K562 (cell line): Measurements from ENCODE around the gene ZNF12. TPM values are rescaled to one million over a fixed set of nuclear protein-coding genes. Genes with fewer than 3 reads are reported as not detected.

ENCODE experiments used
- CCNT2 ChIP-seq: IDR thresholded peaks from 2 replicates; pipeline ENCODE4 v1.6.1; 2011; ENCODE audit warnings: borderline replicate concordance, low read depth, mild to moderate bottlenecking, moderate library complexity, mixed read lengths, low read length; ENCODE audit not compliant: insufficient read length; ENCODE audit errors: extremely low read depth
- CTBP1 ChIP-seq: fragments of 450-650 bp; IDR thresholded peaks from 2 replicates; pipeline ENCODE4 v1.6.1; 2016; ENCODE audit warnings: borderline replicate concordance
- KLF6 ChIP-seq: fragments of 250-450 bp; sonication (Bioruptor Pico); IDR thresholded peaks from 2 replicates; pipeline ENCODE4 v1.4.0; 2020; ENCODE audit warnings: mild to moderate bottlenecking, moderate library complexity, borderline replicate concordance
- PHF20 ChIP-seq: fragments of 450-650 bp; IDR thresholded peaks from 2 replicates; pipeline ENCODE4 v1.6.1; 2018; ENCODE audit not compliant: partially characterized antibody
- POLR2B ChIP-seq: fragments of 450-650 bp; IDR thresholded peaks from 2 replicates; pipeline ENCODE4 v1.6.1; 2018; ENCODE audit warnings: low read depth; ENCODE audit not compliant: partially characterized antibody
- SMC3 ChIP-seq: conservative IDR thresholded peaks from 2 replicates; pipeline ENCODE4 v1.6.1; 2011; ENCODE audit warnings: low read depth, low read length, improper control_type of control experiment; ENCODE audit not compliant: insufficient read depth
- STAG1 ChIP-seq: sonication (generic); formaldehyde crosslinking; IDR thresholded peaks from 2 replicates; pipeline ENCODE4 v1.5.0; 2020; ENCODE audit warnings: missing genetic modification reagents, borderline replicate concordance
- TCF15 ChIP-seq: fragments of 250-450 bp; sonication (Bioruptor Pico); IDR thresholded peaks from 2 replicates; pipeline ENCODE4 v1.8.0; 2022; ENCODE audit warnings: moderate library complexity, mild to moderate bottlenecking, inconsistent platforms
- USF1 ChIP-seq: sonication (generic); formaldehyde crosslinking; IDR thresholded peaks from 2 replicates; pipeline ENCODE4 v1.9.0; 2022; ENCODE audit warnings: mild to moderate bottlenecking, missing genetic modification reagents
- ZBTB1 ChIP-seq: sonication (generic); formaldehyde crosslinking; IDR thresholded peaks from 2 replicates; pipeline ENCODE4 v1.8.1; 2023; ENCODE audit warnings: missing genetic modification reagents, low read depth, mild to moderate bottlenecking, borderline replicate concordance
- ZBTB2 ChIP-seq: fragments of 450-650 bp; IDR thresholded peaks from 2 replicates; pipeline ENCODE4 v1.6.1; 2016; ENCODE audit warnings: antibody characterized with exemption
- ZBTB40 ChIP-seq, 2 experiments: fragments of 450-650 bp in 1 of 2; sonication (generic) in 1 of 2; formaldehyde crosslinking in 1 of 2; IDR thresholded peaks; 2 replicates each; pipeline versions ENCODE4 v1.7.1 to v1.9.0; 2016 to 2022; ENCODE audit warnings: inconsistent platforms in 1 of 2, mild to moderate bottlenecking in 1 of 2, missing genetic modification reagents in 1 of 2
- polyA plus RNA-seq, 8 experiments: library from polyadenylated mRNA; depleted of rRNA in 4 of 8; stranded (reverse) in 5 of 8; unstranded in 3 of 8; fragments of >200 nt; fragmentation: Nextera tagmentation in 2 of 8; fragmentation: Illumina TruSeq in 1 of 8; extraction: Ambion mirVana in 2 of 8; extraction: Trizol in 1 of 8; gene quantifications; 2 replicates each; pipeline versions ENCODE4 v1.2.1 to v1.2.3, GENCODE V29; 2011 to 2014; ENCODE audit warnings: inconsistent platforms in 1 of 8, missing spikeins in 1 of 8
- total RNA-seq, 7 experiments: library from RNA; depleted of rRNA in 6 of 7; stranded (reverse); fragments of >200 nt in 6 of 7; fragmentation: Illumina TruSeq in 2 of 7; extraction: Trizol in 2 of 7; gene quantifications; 2 replicates each; pipeline versions ENCODE4 v1.2.1 to v1.2.3, GENCODE V29; 2011 to 2021; ENCODE audit warnings: low replicate concordance in 1 of 7
- TF ChIP-seq, protein P1 (sequence below): fragments of 250-450 bp; sonication (Bioruptor Pico); IDR thresholded peaks from 2 replicates; pipeline ENCODE4 v1.9.0; 2021; ENCODE audit warnings: mild to moderate bottlenecking

The ZNF12 gene
- total and polyA plus RNA-seq, 9 of the 15 experiments (the other 6 are each of a cell fraction or from before 2014, with no cell fraction given): 5.8 to 32.3 (median 18.9) TPM

DNA sequence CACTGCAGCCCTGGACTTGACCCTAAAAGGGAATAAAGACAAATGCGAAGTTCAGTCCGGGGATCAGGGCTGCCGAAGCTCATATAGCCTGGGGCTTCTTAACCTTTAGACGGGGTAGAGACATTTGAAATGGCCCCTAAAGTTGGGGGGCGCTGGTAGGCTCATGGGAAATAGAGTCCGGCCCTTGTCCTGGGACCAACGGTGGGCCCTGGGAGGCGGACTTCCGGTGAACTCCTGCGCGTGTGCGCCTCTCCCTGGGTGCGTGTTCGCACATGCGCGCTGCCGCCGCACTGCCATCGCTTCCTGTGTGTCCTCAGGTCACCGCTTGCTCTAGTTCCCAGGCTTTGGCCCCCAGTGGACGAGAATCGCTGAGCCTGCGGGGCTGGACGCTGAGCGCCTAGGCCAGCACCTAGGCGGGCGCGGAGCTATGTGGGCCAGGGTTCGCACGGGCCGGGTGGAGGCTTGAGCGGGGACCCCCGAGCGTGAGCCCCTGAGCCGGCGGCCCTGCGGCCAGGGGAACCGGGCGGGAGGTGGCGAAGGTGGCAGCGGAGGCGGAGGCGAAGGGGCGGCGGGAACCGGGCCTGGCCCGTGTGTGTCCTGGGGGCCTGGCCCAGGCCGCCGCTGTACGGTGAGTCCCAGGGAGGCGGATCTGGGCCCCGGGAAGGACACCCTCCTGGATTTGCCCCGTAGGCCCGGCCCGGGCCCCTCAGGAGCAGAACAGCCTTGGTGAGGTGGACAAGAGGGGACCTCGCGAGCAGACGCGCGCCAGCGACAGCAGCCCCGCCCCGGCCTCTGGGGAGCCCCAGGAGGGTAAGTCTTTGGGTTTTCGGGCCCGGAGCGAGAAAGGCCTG is 23.0 kb upstream of the ZNF12 start (continued):
- TF ChIP-seq ZBTB40 (IDR thresholded peaks at IDR 0.05): peak; percentile 82
- TF ChIP-seq ZBTB40 (CRISPR knock-in tag; IDR thresholded peaks at IDR 0.05): no peak
- TF ChIP-seq, protein P1, sequence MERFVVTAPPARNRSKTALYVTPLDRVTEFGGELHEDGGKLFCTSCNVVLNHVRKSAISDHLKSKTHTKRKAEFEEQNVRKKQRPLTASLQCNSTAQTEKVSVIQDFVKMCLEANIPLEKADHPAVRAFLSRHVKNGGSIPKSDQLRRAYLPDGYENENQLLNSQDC: no peak
- peak; percentile 49; the same call in 1 of the 2 replicates for TF ChIP-seq USF1 (CRISPR knock-in tag)
- TF ChIP-seq SMC3: no peak
- TF ChIP-seq PHF20: peak; percentile 43
- TF ChIP-seq KLF6 (CRISPR knock-in tag): peak; percentile 50; the same call in 1 of the 2 replicates
- TF ChIP-seq TCF15 (CRISPR knock-in tag): no peak
- TF ChIP-seq ZBTB1 (CRISPR knock-in tag): no peak
- TF ChIP-seq CCNT2: peak; percentile 13
- TF ChIP-seq STAG1: 0 out of 2 replicates have a peak, but pooled peaks have one; percentile 6
- peak; percentile 41; the same call in 1 of the 2 replicates for TF ChIP-seq CTBP1
- peak; percentile 65 for TF ChIP-seq POLR2B
- TF ChIP-seq ZBTB2: peak; percentile 87
